ENCODE results near the gene APOA4.

Gene APOA4

DNA sequence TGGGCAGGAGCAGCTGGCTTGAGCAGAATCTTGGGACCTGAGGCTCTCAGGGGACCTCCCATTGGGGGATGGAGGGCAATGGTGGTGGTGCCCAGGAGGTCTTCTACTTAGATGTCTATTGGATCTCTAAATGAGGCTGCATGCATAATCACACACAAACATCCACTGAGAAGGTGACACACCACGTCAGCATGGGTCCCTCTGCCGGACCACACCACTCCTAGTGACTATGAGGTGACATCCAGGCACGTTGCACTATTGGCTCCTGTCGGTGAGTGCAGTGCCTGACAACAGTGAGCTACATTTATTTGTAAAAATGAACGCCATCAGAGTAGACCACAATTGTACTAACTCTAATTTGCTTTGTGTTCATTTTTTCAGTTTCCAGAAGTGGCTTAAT lies 2.3 kb upstream of the APOA4 start:
- in situ Hi-C loops (cut with HindIII; ENCODE audit: low sequenced_read_pairs): no loop called here
- TF ChIP-seq, protein P1, sequence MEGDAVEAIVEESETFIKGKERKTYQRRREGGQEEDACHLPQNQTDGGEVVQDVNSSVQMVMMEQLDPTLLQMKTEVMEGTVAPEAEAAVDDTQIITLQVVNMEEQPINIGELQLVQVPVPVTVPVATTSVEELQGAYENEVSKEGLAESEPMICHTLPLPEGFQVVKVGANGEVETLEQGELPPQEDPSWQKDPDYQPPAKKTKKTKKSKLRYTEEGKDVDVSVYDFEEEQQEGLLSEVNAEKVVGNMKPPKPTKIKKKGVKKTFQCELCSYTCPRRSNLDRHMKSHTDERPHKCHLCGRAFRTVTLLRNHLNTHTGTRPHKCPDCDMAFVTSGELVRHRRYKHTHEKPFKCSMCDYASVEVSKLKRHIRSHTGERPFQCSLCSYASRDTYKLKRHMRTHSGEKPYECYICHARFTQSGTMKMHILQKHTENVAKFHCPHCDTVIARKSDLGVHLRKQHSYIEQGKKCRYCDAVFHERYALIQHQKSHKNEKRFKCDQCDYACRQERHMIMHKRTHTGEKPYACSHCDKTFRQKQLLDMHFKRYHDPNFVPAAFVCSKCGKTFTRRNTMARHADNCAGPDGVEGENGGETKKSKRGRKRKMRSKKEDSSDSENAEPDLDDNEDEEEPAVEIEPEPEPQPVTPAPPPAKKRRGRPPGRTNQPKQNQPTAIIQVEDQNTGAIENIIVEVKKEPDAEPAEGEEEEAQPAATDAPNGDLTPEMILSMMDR (IDR thresholded peaks at IDR 0.05; ENCODE audit: low read depth, low read length): no peak
- no peak overlapping the region for H3K4me3 ChIP-seq (ENCODE audit: low read depth, low read length)
- DNase-seq (ENCODE audit: low read depth, low spot score): no peak

DNA sequence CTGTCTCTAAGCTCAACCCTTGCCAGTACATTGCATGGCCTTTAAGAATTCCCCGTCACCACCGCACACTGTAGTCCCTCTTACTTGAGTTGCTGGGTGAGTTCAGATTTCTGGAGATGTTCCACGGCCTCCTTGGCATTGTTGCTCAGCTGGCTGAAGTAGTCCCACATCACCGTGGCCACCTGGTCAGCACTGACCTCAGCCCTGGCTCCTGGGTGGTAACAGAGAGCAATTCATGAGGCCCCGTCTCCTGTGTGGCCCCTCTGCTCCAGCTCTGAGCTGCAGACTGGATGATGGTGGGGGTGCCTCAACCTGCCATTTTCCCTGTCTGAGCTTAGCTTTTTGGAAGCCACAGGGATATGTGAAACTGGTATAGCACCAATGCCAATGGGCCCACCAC lies 529 bp downstream of the APOA4 start:
- DNase-seq (ENCODE audit: low read depth, low spot score): no peak
- in situ Hi-C loops (cut with HindIII; ENCODE audit: low sequenced_read_pairs): no loop called here
- TF ChIP-seq, protein P1 (IDR thresholded peaks at IDR 0.05; ENCODE audit: low read depth, low read length): no peak
- no peak overlapping the region for H3K4me3 ChIP-seq (ENCODE audit: low read depth, low read length)

DNA sequence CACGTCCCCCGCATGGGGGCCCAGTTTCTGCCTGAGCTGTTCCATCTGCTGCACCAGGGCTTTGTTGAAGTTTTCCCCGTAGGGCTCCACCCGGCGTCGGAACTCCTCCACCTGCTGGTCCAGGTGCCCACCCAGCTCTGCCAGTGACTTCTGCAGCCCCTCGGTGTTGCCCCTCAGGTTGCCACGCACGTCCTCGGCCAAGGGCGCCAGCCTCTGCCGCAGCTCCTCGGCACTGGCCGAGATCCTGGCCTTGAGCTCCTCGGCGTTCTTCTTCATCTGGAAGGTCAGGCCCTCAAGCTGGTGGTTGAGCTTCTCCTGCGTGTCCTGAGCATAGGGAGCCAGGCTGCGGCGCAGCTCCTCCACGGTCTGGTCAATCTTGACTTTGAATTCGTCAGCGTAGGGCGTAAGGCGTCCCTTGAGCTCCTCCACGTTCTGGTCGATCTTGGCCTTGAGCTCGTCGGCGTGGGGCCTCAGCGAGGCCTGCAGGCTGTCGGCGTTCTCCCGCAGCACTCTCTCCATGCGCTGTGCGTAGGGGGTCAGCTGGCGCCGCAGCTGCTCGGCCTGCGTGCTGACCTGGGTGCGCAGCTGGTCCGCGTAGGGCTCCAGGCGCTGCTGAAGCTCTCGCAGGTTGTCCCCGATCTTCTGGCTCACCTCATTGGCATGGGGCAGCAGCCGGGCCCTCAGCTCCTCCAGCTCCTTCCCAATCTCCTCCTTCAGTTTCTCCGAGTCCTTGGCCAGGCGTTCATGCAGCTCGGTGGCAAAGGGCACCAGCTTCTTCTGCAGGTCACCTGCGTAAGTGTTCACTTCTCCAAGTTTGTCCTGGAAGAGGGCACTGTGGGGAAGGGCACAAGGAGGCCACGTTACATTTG lies 1.8 kb downstream of the APOA4 start:
- H3K4me3 ChIP-seq (ENCODE audit: low read depth, low read length): no peak overlapping the region
- in situ Hi-C loops (cut with HindIII; ENCODE audit: low sequenced_read_pairs): no loop called here
- DNase-seq (ENCODE audit: low read depth, low spot score): no peak
- TF ChIP-seq, protein P1 (IDR thresholded peaks at IDR 0.05; ENCODE audit: low read depth, low read length): no peak

DNA sequence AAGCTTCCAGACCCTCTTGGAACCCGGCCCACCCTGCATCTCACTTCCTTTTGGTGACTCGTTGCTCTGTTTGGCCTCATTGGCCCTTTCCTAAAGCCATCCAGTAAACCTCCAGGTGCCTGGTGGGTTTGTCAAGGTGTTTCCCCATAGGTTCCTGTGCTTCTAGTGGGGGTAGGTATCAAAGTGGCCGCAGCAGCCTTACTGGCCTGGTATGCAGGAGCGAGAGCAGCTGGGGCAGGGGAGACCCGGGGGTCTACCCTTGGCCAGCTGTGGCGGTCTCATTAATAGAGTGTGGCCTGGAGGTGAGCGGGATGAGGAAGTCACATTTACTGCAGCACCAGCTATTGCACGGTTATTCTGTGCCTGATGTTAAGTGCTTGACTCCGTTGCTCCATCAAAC lies 4.1 kb downstream of the APOA4 start:
- DNase-seq (ENCODE audit: low read depth, low spot score): no peak
- in situ Hi-C loops (cut with HindIII; ENCODE audit: low sequenced_read_pairs): no loop called here
- no peak overlapping the region for H3K4me3 ChIP-seq (ENCODE audit: low read depth, low read length)
- TF ChIP-seq, protein P1 (IDR thresholded peaks at IDR 0.05; ENCODE audit: low read depth, low read length): no peak

DNA sequence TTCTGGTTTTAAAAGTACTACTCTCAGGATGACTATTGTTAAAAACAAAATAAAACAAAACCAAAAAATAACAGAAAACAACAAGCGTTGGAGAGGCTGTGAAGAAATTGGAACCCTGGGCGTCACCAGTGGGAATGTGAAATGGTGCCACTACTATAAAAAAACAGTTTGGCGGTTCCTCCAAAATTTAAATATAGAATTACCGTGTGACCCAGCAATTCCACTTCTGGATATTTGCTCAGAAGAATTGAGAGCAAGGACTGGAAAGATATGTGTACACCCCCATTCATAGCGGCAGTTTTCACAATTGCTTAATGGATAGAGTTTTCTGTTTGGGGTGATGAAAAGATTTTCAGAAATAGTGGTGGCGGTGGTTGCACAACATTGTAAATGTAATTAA lies 8.6 kb downstream of the APOA4 start:
- no peak for DNase-seq (ENCODE audit: low read depth, low spot score)
- TF ChIP-seq, protein P1 (IDR thresholded peaks at IDR 0.05; ENCODE audit: low read depth, low read length): no peak
- in situ Hi-C loops (cut with HindIII; ENCODE audit: low sequenced_read_pairs): no loop called here

DNA sequence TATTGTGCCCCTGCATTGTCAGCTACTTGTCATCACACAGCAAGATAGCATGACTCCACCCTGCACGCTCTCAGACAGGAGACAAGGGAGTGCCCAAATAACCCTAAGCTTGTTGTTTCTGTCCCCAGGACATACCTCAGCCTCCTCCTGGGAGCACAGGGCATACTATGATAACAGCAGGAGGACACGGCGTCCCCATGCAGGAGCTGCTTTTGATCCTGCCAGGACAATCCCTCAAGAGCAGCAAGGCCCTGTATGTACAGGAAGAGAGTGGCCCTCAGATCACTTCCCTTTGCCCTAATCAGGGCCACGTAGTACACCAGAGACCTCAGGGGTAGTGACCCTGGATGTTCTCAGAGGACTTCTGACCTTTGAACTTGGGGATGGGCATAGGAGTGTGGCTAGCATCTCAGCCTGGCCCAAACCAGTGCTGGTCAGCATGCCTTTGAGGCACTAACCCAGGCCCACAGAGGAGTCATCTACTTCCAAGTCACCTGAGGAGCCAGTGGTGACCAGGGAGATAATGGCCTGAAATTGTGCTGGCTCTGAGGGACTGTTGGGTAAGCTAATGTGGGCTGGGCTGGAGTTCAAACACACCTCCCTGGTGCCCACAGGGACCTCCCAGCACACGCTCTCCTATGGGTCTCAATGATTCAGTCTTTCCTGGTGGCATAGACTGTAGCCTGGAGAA lies 9.2 kb downstream of the APOA4 start:
- no peak overlapping the region for H3K4me3 ChIP-seq (ENCODE audit: low read depth, low read length)
- TF ChIP-seq, protein P1 (IDR thresholded peaks at IDR 0.05; ENCODE audit: low read depth, low read length): no peak
- in situ Hi-C loops (cut with HindIII; ENCODE audit: low sequenced_read_pairs): no loop called here
- no peak for DNase-seq (ENCODE audit: low read depth, low spot score)

More for the DNA sequence above, 8.6 kb downstream of the APOA4 start:
- no peak overlapping the region for H3K4me3 ChIP-seq (ENCODE audit: low read depth, low read length)

Measured in astrocyte of the spinal cord (primary cell).